ENCODE measurements around the gene ALS2CL. TPM values are rescaled to one million over a fixed set of nuclear protein-coding genes. Genes with fewer than 3 reads are reported as not detected.

The ALS2CL gene
- total and polyA plus RNA-seq, 12 donors = 1.5 to 48.3 (median 10.1) TPM

DNA sequence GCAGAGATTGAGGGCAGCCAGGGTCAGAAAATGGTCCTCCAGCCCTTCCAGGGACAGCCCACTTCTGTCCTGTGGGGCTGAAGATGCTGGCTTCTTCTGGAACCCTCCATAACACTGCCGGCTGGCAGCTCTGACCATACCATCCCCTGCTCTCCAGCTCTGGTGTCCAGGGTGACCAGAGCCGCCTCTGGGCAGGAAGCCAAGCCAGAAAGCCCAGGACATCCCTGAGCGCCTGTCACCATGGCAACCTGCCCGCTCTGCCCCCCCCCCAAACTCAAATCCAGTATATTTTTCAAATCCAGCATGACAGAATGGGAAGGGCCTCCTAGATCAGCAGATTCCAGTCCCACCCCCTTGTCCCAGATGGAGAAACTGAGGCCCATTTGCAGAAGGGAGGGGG lies 7.3 kb upstream of the ALS2CL start:
- TF ChIP-seq POLR2A (IDR thresholded peaks at IDR 0.05) = no peak
- TF ChIP-seq, protein P1, sequence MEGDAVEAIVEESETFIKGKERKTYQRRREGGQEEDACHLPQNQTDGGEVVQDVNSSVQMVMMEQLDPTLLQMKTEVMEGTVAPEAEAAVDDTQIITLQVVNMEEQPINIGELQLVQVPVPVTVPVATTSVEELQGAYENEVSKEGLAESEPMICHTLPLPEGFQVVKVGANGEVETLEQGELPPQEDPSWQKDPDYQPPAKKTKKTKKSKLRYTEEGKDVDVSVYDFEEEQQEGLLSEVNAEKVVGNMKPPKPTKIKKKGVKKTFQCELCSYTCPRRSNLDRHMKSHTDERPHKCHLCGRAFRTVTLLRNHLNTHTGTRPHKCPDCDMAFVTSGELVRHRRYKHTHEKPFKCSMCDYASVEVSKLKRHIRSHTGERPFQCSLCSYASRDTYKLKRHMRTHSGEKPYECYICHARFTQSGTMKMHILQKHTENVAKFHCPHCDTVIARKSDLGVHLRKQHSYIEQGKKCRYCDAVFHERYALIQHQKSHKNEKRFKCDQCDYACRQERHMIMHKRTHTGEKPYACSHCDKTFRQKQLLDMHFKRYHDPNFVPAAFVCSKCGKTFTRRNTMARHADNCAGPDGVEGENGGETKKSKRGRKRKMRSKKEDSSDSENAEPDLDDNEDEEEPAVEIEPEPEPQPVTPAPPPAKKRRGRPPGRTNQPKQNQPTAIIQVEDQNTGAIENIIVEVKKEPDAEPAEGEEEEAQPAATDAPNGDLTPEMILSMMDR (IDR thresholded peaks at IDR 0.05) = no peak
- Histone ChIP-seq H3K27me3 (no peaks in the 10 kb centered on the region), H3K9me3 (replicated peaks in 1 of 3) (no peaks in the 10 kb centered on the region), H3K27ac (peak overlapping the region in 1 of 5 donors; percentile 85), H3K4me3 (peak overlapping the region in 1 of 4 donors; percentile 44), H3K36me3 (replicated peaks in 1 of 2) (no peaks in the 10 kb centered on the region), H3K4me1 (replicated peaks in 1 of 2) (peaks cover 13 to 42% of the 10 kb centered on the region in 2 donors)
- peak; percentile 70 to 96 (median 75) for DNase-seq
- WGBS, 4 donors = 25 to 42% (median 25%) methylated on average over 3 to 4 of the region's 4 CpGs; no CpG with 5 or more reads in 1 of the 4 donors
- intact Hi-C loops (cut with DNase I) = loop anchor here (5.0 to 10.0 kb wide), 4 partner anchors 164 to 304 kb away; partner anchors contain the start of gene MYL3 (in 2 of the 2)

DNA sequence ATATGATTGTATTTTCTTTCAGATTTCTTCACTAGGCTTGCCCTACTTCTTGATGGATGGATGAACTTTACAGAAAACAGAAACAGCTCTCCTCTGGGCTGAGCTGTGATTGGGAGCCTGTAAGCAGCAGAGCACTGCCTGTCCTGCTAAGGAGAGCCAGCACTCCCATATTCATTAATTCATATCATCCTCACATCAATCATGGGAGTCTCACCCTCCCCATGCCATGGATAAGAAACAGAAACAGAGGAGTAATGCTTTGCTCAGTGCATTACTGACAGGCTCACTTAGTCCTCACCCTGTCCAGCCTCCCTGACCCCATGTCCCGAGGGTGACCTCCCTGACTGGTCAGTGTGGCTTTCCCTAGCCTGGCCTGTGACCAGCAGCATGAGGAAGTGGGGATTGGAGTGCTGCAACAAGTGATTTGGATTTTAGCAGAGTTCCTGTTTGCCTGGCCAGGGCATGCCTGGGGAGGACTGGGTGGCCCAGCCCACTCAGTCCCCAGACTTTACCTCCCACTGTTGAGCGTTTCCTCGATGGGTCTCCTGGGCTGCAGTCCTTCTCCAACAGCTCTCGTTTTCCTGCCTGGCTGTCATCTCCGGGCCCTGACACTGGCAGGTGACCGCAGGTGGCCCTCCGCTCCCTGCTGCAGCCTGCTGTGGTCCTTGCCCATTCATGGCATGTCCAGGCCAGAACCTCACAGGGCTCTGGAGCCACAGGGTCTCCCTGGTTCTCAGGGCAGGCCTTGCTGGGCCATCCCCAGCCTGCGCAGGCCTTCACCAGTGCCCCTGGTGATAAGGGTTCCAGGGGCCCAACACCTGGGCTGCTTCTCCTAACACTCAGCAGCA lies 6.4 kb upstream of the ALS2CL start:
- H3K4me1 ChIP-seq (replicated peaks in 1 of 2) = peaks cover 19 to 50% of the 10 kb centered on the region in 2 donors
- TF ChIP-seq POLR2A (IDR thresholded peaks at IDR 0.05) = no peak
- TF ChIP-seq, protein P1 (IDR thresholded peaks at IDR 0.05) = no peak
- no peak overlapping the region for H3K4me3 ChIP-seq
- no peaks in the 10 kb centered on the region for H3K36me3 ChIP-seq (replicated peaks in 1 of 2)
- no peaks in the 10 kb centered on the region for H3K27me3 ChIP-seq
- H3K27ac ChIP-seq = peak overlapping the region in 2 of 5 donors; percentile 44 to 85
- 71 to 89% (median 79%) methylated on average over 4 to 8 of the region's 8 CpGs for WGBS, 4 donors
- peak in 6 of 7 donors; percentile 60 to 85 (median 73) for DNase-seq
- intact Hi-C loops (cut with DNase I) = loop anchor here (5.0 to 10.0 kb wide), 4 partner anchors 165 to 305 kb away; partner anchors contain the start of gene MYL3 (in 2 of the 2)
- no peaks in the 10 kb centered on the region for H3K9me3 ChIP-seq (replicated peaks in 1 of 3)

DNA sequence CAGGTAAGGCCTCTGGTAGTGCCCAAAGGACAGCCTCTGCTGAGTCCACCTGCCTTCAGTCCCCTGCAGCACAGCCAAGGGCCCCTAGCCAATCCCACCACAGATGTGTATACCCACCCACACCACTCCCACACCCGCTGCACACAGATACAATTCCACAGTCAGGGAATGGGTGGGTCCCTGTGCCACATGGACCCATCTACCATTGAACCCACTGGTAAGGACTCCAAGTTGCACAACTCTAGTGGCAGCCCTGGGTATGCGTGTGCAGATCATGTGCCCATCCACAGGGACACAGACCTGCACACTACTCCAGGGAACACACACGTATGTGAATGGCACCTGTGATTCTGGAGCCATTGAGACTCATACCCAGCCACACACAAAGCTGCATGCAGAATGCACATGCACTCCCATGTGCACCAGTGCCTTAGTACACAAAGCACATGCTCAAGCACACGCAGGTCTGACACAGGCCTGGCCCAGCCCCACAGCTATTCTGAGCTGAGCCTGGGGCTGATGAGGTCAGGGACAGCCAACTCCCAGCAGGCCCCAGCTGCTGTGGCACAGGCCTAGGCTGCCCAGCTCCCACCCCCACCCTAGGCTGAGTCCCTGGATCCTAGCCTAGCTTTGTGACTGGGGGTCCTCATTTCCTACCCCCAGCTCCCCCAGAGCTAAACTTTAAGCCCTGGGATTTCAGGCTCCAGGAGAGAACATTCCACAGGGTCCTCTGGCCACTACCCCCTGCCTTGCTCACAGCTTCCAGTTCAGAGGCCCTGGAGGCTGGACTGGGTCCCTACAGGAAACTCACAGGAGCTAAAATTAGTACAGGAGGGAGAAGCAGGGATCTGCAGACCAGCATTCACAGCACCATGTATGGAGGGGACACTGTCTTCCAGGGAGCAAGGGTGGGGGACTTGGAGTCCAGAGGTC lies 2.7 kb upstream of the ALS2CL start:
- peak; percentile 59 to 90 (median 84) for DNase-seq
- WGBS, 4 donors = 67 to 85% (median 75%) methylated on average over 3 to 4 of the region's 4 CpGs
- H3K9me3 ChIP-seq (replicated peaks in 1 of 3) = no peaks in the 10 kb centered on the region
- TF ChIP-seq, protein P1 (IDR thresholded peaks at IDR 0.05) = peak in 1 of 6 experiments; percentile 19
- peak in 1 of 2 donors; percentile 9 for TF ChIP-seq POLR2A (IDR thresholded peaks at IDR 0.05)
- no peaks in the 10 kb centered on the region for H3K36me3 ChIP-seq (replicated peaks in 1 of 2)
- peaks cover 38 to 72% of the 10 kb centered on the region in 2 donors for H3K4me1 ChIP-seq (replicated peaks in 1 of 2)
- intact Hi-C loops (cut with DNase I) = no loop called here
- H3K27ac ChIP-seq = peak overlapping the region in 4 of 5 donors; percentile 16 to 82 (median 62)
- no peaks in the 10 kb centered on the region for H3K27me3 ChIP-seq
- no peak overlapping the region for H3K4me3 ChIP-seq
